RWPE1 (cell line): ENCODE results near the gene PLXND1.

Source experiments
- CTCF ChIA-PET: fragments of 350-600 bp; sonication (Branson Sonifier 250); formaldehyde crosslinking; extraction: SDS; loops from one replicate; lab custom pipeline; 2021; lab: Yijun Ruan, JAX
- POLR2A ChIA-PET: fragments of 400-600 bp; formaldehyde crosslinking; extraction: SDS; loops from one replicate; lab custom pipeline; 2020; ENCODE audit warnings: antibody characterized with exemption; ENCODE audit not compliant: low non-redundant PET; lab: Yijun Ruan, JAX
- DNase-seq: peaks from one replicate; pipeline ENCODE4 v3.0.0; 2012; ENCODE audit warnings: low spot score
- H3K27ac ChIP-seq: fragments of 450-650 bp; 2 replicates; pipeline ENCODE4 v1.5.1; 2017
- TF ChIP-seq, protein P1 (sequence below): fragments of 450-650 bp; conservative IDR thresholded peaks from 2 replicates; pipeline ENCODE4 v1.5.1; 2017; ENCODE audit warnings: low read depth, mild to moderate bottlenecking

Gene PLXND1

DNA sequence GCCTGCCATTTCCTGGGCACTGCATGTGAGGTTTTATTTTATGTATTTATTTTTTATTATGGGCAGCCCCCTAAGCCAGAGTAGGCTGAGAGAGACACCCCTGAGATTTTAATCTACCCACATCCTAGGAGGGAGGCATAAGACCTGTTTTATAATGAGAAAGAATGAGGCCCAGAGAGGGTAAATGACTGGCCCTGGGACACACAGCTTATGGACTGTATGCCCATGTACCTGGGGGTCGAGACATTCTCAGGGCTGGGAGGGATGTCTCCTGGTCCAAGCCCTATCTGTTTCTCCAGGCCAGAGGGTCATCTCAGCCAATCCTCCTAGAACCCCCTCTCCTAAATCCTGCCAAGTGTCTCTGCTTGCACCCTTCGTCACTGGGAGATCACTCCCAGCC, 6.1 kb downstream of the PLXND1 start:
- TF ChIP-seq, protein P1, sequence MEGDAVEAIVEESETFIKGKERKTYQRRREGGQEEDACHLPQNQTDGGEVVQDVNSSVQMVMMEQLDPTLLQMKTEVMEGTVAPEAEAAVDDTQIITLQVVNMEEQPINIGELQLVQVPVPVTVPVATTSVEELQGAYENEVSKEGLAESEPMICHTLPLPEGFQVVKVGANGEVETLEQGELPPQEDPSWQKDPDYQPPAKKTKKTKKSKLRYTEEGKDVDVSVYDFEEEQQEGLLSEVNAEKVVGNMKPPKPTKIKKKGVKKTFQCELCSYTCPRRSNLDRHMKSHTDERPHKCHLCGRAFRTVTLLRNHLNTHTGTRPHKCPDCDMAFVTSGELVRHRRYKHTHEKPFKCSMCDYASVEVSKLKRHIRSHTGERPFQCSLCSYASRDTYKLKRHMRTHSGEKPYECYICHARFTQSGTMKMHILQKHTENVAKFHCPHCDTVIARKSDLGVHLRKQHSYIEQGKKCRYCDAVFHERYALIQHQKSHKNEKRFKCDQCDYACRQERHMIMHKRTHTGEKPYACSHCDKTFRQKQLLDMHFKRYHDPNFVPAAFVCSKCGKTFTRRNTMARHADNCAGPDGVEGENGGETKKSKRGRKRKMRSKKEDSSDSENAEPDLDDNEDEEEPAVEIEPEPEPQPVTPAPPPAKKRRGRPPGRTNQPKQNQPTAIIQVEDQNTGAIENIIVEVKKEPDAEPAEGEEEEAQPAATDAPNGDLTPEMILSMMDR = no peak
- no peak for DNase-seq
- no peak overlapping the region for H3K27ac ChIP-seq
- POLR2A ChIA-PET = no interaction called here
- CTCF ChIA-PET = no interaction called here

DNA sequence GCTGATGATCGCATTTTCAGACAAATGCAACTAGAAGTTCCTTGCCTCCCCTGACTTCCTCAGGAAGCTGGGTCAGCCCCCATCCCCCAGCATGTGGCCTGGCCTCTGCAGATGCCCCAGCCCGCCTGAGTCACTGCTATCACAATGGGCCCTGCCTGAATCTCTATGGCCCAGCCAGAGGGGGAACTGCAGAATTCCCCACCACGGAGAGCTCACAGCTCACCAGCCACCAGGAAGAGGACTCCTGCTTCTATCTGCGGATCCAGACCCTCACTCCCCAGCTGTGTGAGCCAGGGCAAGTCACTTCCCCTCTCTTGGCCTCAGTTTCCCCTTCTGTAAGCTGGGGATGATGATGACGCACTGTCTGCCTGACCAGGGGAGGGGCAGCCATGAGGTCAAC, 6.9 kb downstream of the PLXND1 start:
- TF ChIP-seq, protein P1 = no peak
- no peak overlapping the region for H3K27ac ChIP-seq
- POLR2A ChIA-PET = no interaction called here
- no peak for DNase-seq
- CTCF ChIA-PET = no interaction called here

DNA sequence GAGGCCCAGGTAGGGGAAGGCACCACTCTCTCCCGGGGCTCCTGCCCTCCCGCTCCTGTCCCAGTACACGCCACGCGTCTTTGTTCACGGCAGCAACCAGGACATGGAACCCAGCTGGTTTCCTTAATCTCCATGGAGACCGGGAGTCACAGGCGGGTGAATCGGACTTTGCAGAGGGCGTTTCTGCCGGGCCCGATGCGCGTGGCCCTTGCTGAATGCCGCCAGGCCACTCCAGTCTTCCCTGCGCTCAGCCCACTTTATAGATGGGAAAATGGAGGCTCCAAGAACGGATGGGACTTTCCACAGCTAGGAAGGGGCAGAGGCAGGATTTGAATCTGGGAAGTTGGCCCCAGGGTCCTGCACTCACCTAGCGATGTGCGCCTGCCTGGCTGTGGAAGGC, 7.4 kb downstream of the PLXND1 start:
- TF ChIP-seq, protein P1 = no peak
- no peak overlapping the region for H3K27ac ChIP-seq
- ChIA-PET POLR2A (no interaction called here), CTCF (no interaction called here)
- DNase-seq = no peak

DNA sequence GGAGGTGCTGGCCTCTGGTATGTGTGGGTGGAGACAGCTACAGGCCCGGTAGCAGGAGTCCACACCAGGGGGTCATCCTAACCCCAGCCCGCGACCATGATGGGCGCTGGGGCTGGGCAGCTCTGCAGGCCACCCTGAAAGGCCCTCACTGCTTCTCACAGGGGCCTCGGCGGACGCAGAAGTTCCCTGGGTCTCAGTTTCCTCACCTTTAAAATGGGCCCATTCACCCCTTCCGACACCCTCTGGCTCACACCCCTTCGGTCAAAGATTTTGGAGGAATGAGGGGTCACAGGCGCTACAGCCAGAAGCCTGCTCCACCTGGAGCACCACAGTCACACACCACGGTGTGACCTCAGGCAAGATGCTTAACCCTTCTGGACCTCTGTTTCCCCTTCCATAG, 8.0 kb downstream of the PLXND1 start:
- no peak overlapping the region for H3K27ac ChIP-seq
- TF ChIP-seq, protein P1 = no peak
- ChIA-PET CTCF (no interaction called here), POLR2A (no interaction called here)
- DNase-seq = no peak

DNA sequence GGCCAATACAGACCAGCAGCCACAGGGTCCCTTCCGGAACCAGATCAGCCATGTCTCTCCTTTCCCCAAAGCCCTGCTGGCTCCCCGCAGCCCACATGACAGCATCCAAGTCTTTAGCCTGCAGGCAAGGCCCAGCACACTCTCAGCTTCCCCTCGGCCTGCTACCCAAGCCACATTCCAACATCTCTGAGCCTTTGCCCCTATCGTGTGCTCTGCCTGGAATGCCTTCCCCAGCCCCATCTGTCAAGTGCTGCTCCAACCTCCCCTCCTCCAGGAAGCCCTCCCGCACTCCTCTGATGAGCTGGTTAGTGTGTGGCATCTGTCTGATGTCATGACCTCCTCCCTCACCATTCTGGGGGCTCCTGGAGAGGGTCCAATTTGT, 8.5 kb downstream of the PLXND1 start:
- TF ChIP-seq, protein P1 = no peak
- CTCF ChIA-PET = no interaction called here
- POLR2A ChIA-PET = no interaction called here
- DNase-seq = no peak
- no peak overlapping the region; the same call in 1 of the 2 replicates for H3K27ac ChIP-seq

DNA sequence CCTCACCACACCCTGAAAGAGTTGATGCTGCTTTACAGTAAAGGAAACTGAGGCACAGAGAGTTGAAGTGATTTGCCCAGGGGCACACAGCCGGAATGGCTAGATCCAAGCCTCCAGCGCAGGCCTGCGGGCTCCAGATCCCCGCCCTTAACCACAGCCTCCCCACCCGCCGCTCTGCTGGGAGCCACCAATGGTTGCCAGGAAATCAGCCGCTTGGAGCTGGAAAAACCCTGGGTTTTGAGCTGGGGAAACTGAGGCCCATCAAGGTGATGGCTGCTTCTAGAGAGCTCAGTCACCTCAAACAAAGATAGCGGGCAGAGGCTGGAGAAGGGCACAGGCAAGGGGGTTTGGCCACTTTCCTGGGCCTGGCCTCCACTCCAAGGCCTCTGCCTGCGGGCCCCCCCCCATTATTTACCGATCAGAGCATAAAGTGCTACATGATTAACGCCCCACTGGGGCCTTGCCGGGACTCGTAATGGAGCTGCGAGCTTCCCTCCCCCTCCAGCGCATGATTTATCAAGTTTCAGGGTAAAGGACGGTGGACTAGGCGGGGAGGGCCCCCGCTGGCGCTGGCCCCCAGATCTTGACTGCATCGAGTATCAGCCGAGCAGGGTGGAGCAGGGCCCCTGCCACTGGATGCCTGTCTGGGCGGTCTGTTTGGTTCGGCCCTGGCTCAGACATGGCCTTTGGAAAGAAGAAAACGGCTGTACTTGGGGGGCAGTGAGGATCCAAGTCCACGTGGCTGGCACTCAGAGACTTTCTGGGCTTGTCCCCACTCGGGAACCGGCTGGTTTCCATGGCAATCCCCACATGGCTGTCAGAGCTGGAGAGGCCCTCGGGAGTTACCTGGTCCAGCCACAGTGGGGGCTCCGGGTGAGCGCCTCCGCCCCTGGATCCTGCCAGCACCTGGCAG, 9.1 kb downstream of the PLXND1 start:
- CTCF ChIA-PET = no interaction called here
- no peak for DNase-seq
- POLR2A ChIA-PET = no interaction called here
- H3K27ac ChIP-seq = no peak overlapping the region; the same call in 1 of the 2 replicates
- TF ChIP-seq, protein P1 = no peak
